Stimulated activated naive CD4-positive, alpha-beta T cell treated with Interleukin-2 at 50 U/mL for 16 hours (primary cell): ENCODE data around the gene TSACC.
"Not testable (repeated sequence)": the region's sequence is repeated elsewhere in the genome, so short reads cannot be mapped to it uniquely, and the experiment has no call there.

Experiments
- DNase-seq: peaks from one replicate; lab custom pipeline; 2025; lab: John Stamatoyannopoulos, UW

The TSACC gene

GRCh38 chr1:156346636-156347035, 8.3 kb downstream of the TSACC start:
- DNase-seq = no peak

- no peak for DNase-seq
These were observed 9.0 kb downstream of the TSACC start for GRCh38 chr1:156347331-156347730.

GRCh38 chr1:156352481-156352880, 14.2 kb downstream of the TSACC start:
- DNase-seq = not testable (repeated sequence)

- DNase-seq = no peak
These were observed 18.0 kb downstream of the TSACC start for GRCh38 chr1:156356262-156356874.

- peak; percentile 19 for DNase-seq
These were observed 18.7 kb downstream of the TSACC start for GRCh38 chr1:156356875-156357534.

GRCh38 chr1:156357977-156358376, 19.7 kb downstream of the TSACC start:
- no peak for DNase-seq

- DNase-seq = no peak
These were observed 20.3 kb downstream of the TSACC start for GRCh38 chr1:156358641-156359040.

GRCh38 chr1:156359249-156359648, 20.9 kb downstream of the TSACC start:
- no peak for DNase-seq

GRCh38 chr1:156359973-156360372, 21.6 kb downstream of the TSACC start:
- no peak for DNase-seq

- no peak for DNase-seq
These were observed 22.2 kb downstream of the TSACC start for GRCh38 chr1:156360534-156360933.

- no peak for DNase-seq
These were observed 27.4 kb downstream of the TSACC start for GRCh38 chr1:156365754-156366153.

- DNase-seq = no peak
These were observed 28.2 kb downstream of the TSACC start for GRCh38 chr1:156366378-156367166.

GRCh38 chr1:156367383-156368156, 29.2 kb downstream of the TSACC start:
- no peak for DNase-seq

- DNase-seq = no peak
These were observed 29.9 kb downstream of the TSACC start for GRCh38 chr1:156368157-156368658.

GRCh38 chr1:156368889-156369684, 30.8 kb downstream of the TSACC start, which contains the start of gene RHBG:
RHBG (plus strand) TSS chr1:156369211; CDS start chr1:156369250, 39 bp downstream.
- DNase-seq = no peak

GRCh38 chr1:156369685-156370286, 31.5 kb downstream of the TSACC start:
- not testable (repeated sequence) for DNase-seq

- DNase-seq = no peak
These were observed 33.4 kb downstream of the TSACC start for GRCh38 chr1:156371553-156372264.

- no peak for DNase-seq
These were observed 33.9 kb downstream of the TSACC start for GRCh38 chr1:156372265-156372586.

GRCh38 chr1:156372876-156373275, 34.5 kb downstream of the TSACC start:
- no peak for DNase-seq

- DNase-seq = no peak
These were observed 35.2 kb downstream of the TSACC start for GRCh38 chr1:156373546-156373945.
